ENCODE results near the gene B4GALT4.

B4GALT4 gene

DNA sequence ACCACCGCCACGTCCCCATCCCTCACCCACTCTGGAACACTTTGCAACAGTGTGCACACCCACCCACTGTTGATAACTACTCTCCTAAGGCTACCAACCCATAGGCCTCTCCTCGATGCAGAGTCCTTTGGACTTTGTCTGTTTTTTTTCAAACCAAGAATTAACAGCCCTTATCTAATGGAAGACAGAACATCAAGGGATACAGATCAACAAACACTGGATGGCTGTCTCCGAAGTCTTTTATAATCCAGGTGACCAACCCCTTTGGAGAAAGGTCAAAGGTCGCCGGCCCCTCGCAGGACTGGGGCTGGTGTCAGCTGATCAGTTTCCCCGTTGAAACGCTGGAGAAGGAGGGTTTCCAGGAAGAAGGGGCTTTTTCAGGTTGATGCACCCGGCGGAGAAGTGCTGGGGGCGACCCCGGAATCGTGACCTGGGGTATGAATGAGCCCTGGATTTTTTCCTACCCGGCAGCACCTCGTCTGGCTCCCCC is 532 bp downstream of the B4GALT4 start:
- Histone ChIP-seq H3K9ac (ENCODE audit: low read depth, low read length, poor library complexity, severe bottlenecking) (peak overlapping the region; percentile 77), H4K20me1 (ENCODE audit: insufficient read depth, low read length, poor library complexity, severe bottlenecking) (peaks cover 13% of the 10 kb centered on the region), H3K9me2 (replicated peaks; ENCODE audit: low read depth, low read length) (no peaks in the 10 kb centered on the region), H3K9me3 (ENCODE audit: insufficient read depth, low read depth, low read length) (no peaks in the 10 kb centered on the region), H2AFZ (ENCODE audit: low read length) (peak overlapping the region; percentile 95), H3K79me2 (ENCODE audit: insufficient read depth, low read length) (peaks cover 43% of the 10 kb centered on the region; the same call in 1 of the 2 replicates), H3F3A (ENCODE audit: low read depth) (peaks cover 4% of the 10 kb centered on the region; the same call in 1 of the 2 replicates), H3K27me3 (ENCODE audit: insufficient read depth, low read length, poor library complexity, severe bottlenecking) (no peaks in the 10 kb centered on the region), H3K4me1 (ENCODE audit: insufficient read depth, low read length, poor library complexity, severe bottlenecking) (peaks cover 43% of the 10 kb centered on the region), H3K36me3 (ENCODE audit: insufficient read depth, low read length) (0 out of 2 replicates have a peak, but pooled peaks cover 5% of the 10 kb centered on the region), H3K4me2 (ENCODE audit: low read depth, low read length, poor library complexity, severe bottlenecking) (peak overlapping the region; percentile 95), H3K4me3 (ENCODE audit: low read length, poor library complexity, severe bottlenecking) (peak overlapping the region; percentile 98)
- no peak for TF ChIP-seq EZH2phosphoT487 (IDR thresholded peaks at IDR 0.05; ENCODE audit: borderline replicate concordance)
- TF ChIP-seq, protein P1, sequence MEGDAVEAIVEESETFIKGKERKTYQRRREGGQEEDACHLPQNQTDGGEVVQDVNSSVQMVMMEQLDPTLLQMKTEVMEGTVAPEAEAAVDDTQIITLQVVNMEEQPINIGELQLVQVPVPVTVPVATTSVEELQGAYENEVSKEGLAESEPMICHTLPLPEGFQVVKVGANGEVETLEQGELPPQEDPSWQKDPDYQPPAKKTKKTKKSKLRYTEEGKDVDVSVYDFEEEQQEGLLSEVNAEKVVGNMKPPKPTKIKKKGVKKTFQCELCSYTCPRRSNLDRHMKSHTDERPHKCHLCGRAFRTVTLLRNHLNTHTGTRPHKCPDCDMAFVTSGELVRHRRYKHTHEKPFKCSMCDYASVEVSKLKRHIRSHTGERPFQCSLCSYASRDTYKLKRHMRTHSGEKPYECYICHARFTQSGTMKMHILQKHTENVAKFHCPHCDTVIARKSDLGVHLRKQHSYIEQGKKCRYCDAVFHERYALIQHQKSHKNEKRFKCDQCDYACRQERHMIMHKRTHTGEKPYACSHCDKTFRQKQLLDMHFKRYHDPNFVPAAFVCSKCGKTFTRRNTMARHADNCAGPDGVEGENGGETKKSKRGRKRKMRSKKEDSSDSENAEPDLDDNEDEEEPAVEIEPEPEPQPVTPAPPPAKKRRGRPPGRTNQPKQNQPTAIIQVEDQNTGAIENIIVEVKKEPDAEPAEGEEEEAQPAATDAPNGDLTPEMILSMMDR (conservative IDR thresholded peaks at IDR 0.05; ENCODE audit: low read length): no peak

DNA sequence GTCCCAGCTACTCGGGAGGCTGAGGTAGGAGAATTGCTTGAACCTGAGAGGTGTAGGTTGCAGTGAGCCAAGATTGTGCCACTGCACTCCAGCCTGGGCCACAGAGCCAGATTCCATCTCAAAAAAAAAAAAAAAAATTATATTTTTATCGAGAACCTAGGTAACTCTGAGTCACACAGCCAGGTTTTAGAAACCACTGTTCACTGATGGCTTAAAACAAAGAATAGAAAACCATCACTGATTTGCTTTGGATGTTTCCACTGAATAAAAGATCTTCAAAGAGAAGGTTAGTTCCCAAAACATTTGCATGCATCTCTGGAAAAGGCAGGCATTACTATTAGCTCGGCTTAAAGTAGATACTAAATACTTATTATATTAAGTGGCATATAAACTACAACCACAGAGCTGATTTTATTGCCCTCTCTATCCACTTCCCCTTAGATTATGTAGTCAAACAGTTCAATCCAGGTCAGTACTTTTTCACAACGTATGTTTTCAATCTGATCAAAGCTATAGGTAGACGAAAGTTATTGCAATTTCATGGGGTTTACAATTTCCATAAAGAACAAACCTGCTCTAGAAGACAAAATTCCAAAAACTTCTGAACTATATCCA is 1.4 kb downstream of the B4GALT4 start:
- H3K36me3 ChIP-seq (ENCODE audit: insufficient read depth, low read length): 0 out of 2 replicates have a peak, but pooled peaks cover 5% of the 10 kb centered on the region
- peak overlapping the region; percentile 95 for H3K4me2 ChIP-seq (ENCODE audit: low read depth, low read length, poor library complexity, severe bottlenecking)
- peak overlapping the region; percentile 98 for H3K4me3 ChIP-seq (ENCODE audit: low read length, poor library complexity, severe bottlenecking)
- H3K4me1 ChIP-seq (ENCODE audit: insufficient read depth, low read length, poor library complexity, severe bottlenecking): peaks cover 46% of the 10 kb centered on the region
- peaks cover 43% of the 10 kb centered on the region; the same call in 1 of the 2 replicates for H3K79me2 ChIP-seq (ENCODE audit: insufficient read depth, low read length)
- peaks cover 13% of the 10 kb centered on the region for H4K20me1 ChIP-seq (ENCODE audit: insufficient read depth, low read length, poor library complexity, severe bottlenecking)
- H2AFZ ChIP-seq (ENCODE audit: low read length): no peak overlapping the region
- peak overlapping the region; percentile 77 for H3K9ac ChIP-seq (ENCODE audit: low read depth, low read length, poor library complexity, severe bottlenecking)
- H3K9me2 ChIP-seq (replicated peaks; ENCODE audit: low read depth, low read length): no peaks in the 10 kb centered on the region
- no peaks in the 10 kb centered on the region for H3K9me3 ChIP-seq (ENCODE audit: insufficient read depth, low read depth, low read length)
- no peak for TF ChIP-seq EZH2phosphoT487 (IDR thresholded peaks at IDR 0.05; ENCODE audit: borderline replicate concordance)
- TF ChIP-seq, protein P1 (conservative IDR thresholded peaks at IDR 0.05; ENCODE audit: low read length): no peak
- no peaks in the 10 kb centered on the region for H3K27me3 ChIP-seq (ENCODE audit: insufficient read depth, low read length, poor library complexity, severe bottlenecking)
- H3F3A ChIP-seq (ENCODE audit: low read depth): peaks cover 4% of the 10 kb centered on the region; the same call in 1 of the 2 replicates

DNA sequence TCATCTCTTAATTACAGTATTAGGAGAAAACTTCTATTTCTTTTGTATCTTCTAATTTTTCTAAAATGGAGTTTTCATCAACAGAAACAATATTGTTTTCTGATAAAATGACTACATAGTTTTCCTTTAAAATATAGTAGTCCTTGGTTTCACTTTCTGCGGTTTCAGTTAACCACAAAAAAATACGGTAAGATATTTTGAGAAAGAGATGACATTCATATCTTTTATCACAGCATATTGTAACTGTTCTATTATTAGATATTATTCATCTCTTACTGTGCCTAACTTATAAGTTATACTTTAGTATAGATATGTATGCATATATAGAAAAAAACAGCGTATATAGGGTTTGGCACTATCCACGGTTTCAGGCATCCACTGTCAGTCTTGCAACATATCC is 2.3 kb downstream of the B4GALT4 start:
- peaks cover 43% of the 10 kb centered on the region; the same call in 1 of the 2 replicates for H3K79me2 ChIP-seq (ENCODE audit: insufficient read depth, low read length)
- H2AFZ ChIP-seq (ENCODE audit: low read length): no peak overlapping the region
- H3K9me3 ChIP-seq (ENCODE audit: insufficient read depth, low read depth, low read length): no peaks in the 10 kb centered on the region
- H3K27me3 ChIP-seq (ENCODE audit: insufficient read depth, low read length, poor library complexity, severe bottlenecking): no peaks in the 10 kb centered on the region
- no peaks in the 10 kb centered on the region for H3K9me2 ChIP-seq (replicated peaks; ENCODE audit: low read depth, low read length)
- peak overlapping the region; percentile 95 for H3K4me2 ChIP-seq (ENCODE audit: low read depth, low read length, poor library complexity, severe bottlenecking)
- peaks cover 46% of the 10 kb centered on the region for H3K4me1 ChIP-seq (ENCODE audit: insufficient read depth, low read length, poor library complexity, severe bottlenecking)
- H3K9ac ChIP-seq (ENCODE audit: low read depth, low read length, poor library complexity, severe bottlenecking): no peak overlapping the region
- peak overlapping the region; percentile 98 for H3K4me3 ChIP-seq (ENCODE audit: low read length, poor library complexity, severe bottlenecking)
- peaks cover 13% of the 10 kb centered on the region for H4K20me1 ChIP-seq (ENCODE audit: insufficient read depth, low read length, poor library complexity, severe bottlenecking)
- peaks cover 7% of the 10 kb centered on the region; the same call in 1 of the 2 replicates for H3K36me3 ChIP-seq (ENCODE audit: insufficient read depth, low read length)
- peaks cover 4% of the 10 kb centered on the region; the same call in 1 of the 2 replicates for H3F3A ChIP-seq (ENCODE audit: low read depth)
- TF ChIP-seq, protein P1 (conservative IDR thresholded peaks at IDR 0.05; ENCODE audit: low read length): no peak
- TF ChIP-seq EZH2phosphoT487 (IDR thresholded peaks at IDR 0.05; ENCODE audit: borderline replicate concordance): no peak
